Fibroblast of skin of abdomen (primary cell): ENCODE results near the gene ACSS2.

Source experiments
- DNase-seq: peaks from one replicate; pipeline ENCODE4 v3.0.0-alpha.2; 2013

Gene ACSS2

DNA sequence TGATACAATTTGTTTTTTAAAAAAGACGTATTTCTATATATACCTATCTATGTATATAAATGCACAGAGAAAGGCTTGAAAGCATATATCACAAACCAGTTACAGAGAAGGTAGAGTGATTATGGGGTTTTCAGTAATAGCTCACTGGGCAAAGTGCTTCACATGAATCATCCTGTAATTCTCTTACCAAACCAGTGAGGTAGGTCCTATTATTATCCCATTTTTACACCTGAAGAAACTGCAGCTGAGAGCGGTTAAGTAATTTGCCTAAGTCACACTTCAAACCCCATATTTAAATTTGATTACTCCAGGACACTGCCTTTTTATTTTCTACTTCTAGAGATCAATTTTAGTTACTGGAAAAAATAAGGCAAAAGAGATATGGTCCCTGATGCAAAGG is 74.8 kb downstream of the ACSS2 start:
- DNase-seq = no peak

DNA sequence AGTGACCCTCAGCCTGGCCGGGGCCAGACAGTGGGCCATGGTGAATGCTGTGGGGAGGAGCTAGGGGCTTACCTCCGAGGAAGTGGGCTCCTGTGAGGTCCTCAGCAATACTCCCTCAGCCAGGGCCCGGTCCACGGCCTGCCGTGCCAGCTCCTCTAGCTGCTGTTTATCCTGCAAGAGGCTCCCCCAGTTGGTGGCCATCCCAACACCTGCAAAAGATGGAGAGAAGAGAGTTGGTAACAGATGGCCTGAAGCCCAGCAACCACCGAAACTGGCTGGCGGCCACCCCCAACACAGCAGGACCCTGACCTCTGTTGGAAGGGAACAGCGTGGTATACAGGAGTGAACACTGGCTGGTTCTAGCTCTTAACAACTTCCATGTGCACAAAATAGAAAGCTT is 75.2 kb downstream of the ACSS2 start:
- no peak for DNase-seq

DNA sequence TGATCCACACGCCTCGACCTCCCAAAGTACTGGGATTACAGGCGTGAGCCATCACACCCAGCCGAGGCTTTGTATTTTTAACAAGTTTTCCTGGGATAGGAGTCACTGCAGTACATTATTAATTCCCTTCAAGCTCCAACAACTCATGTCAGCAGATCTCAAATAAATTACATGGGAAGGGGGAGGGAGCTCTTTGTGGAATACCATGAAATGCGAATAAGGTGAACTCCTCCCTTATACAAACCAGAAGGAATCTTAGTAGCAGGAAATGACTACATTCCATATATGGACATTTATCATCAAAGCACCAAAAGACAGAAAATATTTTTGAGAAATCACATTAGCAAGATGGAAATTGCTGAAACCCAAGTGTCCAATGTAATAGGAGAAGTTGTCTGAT is 76.3 kb downstream of the ACSS2 start:
- peak; percentile 79 for DNase-seq

DNA sequence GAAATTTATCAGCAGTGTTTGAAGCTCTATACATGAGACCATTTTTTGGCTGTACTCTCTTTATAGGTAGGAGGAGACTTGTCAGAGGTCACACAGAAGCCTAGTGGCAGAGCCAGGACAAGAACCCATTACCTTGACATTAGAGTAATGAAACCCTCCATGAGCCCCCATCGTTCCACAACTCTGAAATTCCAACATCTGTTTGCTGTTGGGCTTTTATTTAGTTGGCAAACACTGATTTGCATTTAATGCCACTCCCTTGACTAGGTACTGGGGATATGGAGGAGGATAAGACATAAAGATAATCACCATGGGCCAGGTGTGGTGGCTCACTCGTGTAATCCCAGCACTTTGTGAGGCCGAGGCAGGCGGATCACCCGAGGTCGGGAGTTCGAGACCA is 77.5 kb downstream of the ACSS2 start:
- no peak for DNase-seq

DNA sequence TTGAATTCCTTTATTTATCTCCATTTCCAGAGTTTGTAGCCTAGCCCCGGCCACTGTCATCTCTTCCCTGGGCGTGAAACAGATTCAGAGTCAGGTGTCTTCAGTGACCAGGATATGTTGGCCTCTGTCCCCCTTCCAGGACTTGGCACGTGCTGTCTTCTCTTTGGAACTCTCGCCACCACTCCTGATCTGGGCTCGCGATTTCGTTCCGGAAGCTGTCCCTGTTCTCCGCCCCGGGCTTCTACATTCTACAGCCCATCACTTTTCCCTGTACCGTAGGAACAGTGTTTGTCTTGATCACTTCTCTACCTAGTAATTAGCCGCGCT is 78.5 kb downstream of the ACSS2 start:
- DNase-seq = peak; percentile 51

DNA sequence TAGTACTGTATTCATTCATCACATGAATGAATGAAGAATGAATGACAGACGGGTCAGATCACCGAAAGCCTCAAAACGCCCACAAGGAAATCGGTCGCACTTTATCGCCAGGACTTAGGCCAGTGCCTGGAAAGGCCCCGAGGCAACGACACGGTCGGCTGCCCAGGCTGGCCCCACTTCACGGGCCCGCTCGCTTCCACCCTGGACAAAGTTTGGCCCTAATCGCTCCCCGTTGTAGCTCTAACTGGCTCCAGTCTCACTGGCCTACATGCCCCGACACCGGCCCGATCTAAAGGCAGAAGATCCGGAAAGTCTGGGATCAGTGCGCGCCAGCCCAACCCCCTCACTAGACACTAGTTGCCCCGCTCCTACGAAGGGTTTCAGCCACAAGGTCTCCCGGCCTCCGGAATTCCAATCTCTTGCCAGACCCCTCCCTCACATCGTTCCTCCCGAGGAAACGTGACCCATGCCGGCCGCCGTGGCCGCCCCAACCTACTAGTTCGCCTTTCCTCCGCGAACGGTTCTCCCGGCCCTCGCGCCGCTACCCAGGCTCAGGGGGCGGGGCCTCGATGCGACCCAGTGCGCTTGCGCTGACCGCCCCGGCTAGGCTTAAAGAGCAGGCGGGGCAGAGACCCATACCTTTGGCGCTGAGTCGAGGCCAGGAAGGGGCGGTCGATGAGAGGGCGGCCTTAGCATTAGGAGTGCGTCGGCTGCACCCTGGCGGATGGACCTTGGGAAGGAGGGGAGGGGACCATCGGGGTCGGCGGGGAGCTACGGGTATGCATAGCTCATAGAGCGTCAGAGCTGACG is 79.0 kb downstream of the ACSS2 start, which contains the start of the genes GSS and MYH7B:
Gene GSS, minus strand, starts transcription at position 576 of the 810 bp plus-strand sequence. CDS start 3,954 bp downstream, outside the sequence.
Gene MYH7B, plus strand, starts transcription at position 638 of the 810 bp plus-strand sequence. CDS start 22,138 bp downstream, outside the sequence.
- DNase-seq = peak; percentile 96

DNA sequence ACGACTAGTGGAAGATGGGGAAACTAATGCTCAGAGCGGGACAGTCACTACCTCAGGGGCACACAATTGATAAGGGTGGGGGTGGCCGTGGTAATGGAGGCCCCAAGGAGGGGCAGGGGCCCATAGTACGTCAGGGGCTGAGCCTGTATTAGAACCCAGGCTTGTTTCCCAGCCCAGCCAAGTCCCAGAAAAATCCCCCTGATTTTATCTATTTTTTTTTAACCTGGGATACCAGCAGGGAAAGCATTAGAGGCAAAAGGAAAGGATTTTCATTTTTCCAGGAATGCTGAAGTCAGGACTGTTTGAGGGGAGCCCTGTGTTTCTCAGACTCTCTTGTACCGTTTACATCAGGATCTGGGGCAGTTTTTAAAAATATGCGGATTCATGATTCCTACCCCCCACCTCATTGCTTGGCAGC is 79.6 kb downstream of the ACSS2 start:
- no peak for DNase-seq

DNA sequence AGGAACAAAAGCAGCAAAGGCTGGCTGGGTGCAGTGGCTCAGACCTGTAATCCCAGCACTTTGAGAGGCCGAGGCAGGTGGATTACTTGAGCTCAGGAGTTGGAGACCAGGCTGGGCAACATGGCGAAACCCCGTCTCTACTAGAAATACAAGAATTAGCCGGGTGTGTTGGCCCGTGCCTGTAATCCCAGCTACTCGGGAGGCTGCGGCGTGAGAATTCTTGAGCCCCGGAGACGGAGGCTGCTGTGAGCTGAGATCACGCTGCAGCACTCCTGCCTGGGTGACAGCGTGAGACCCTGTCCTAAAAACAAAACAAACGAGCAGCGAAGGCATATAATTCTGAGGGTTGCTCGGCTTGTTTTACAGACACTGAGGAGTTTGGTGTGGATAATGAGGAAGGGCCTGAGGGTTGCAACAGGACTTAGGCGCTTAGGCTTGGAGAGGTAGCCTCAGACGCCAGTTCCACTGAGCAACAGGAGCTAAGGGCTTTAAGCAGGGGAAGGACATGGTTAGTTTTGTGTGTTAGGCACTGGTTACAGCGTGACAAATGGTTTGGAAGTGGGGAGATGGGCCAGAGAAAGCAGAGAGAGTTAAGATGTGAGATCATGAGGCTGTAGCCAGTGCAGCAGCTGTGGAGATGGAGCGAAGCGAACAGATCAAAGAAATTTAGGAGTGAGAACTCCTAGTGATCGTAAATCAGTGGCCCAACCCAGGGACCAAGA is 80.5 kb downstream of the ACSS2 start:
- no peak for DNase-seq

DNA sequence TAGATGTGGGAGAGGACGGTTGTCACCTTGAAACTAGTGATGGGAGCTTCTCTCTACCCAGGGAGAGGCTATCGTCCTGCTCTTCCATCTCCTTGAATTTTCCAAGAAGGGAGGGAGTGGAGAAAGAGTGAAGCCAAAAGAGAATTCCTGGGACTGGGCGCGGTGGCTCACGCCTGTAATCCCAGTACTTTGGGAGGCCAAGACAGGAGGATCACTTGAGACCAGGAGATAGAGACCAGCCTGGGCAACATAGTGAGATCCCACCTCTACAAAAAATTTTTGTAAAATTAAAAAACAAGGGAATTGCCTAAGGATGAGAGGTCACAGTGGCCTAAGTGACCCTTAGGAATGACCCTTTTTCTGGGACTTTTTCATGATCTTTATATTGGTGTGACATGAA is 88.1 kb downstream of the ACSS2 start:
- no peak for DNase-seq

DNA sequence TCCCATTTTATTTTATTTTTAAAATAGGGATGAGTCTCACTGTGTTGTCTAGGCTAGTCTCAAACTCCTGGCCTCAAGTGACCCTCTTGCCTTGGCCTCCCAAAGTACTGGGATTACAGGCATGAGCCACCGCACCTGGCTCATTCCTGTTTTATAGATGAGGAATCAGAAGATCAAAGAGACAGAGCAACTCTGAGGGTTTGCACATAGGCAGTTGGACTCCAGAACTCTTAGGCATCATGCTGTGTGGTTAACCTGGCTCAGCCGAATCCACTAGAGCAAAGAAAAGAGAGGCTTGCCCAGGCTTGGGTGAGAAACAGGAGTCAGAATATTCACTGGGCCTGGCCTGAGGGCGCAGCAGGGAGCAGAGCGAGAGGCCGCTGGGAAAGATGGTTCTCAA is 88.6 kb downstream of the ACSS2 start:
- DNase-seq = no peak

DNA sequence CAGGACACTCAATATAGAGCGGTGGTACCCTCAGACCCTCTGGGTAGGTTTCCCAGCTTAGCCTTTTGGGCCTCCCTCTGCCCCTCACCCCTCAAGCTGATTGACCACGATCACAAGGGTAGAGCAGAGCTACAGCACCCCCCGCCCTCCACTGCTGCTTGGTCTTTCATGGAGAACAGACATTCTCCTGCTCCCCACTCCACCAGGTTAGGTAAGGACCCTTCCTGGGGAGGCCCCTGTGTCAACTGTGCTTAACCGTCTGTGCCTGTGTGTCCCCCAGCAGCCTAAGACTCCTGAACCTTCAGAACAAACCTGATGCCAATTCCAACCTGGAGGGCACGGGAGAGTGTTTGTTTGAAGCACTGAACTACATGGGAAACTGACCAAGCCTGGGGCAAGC is 91.0 kb downstream of the ACSS2 start:
- no peak for DNase-seq

DNA sequence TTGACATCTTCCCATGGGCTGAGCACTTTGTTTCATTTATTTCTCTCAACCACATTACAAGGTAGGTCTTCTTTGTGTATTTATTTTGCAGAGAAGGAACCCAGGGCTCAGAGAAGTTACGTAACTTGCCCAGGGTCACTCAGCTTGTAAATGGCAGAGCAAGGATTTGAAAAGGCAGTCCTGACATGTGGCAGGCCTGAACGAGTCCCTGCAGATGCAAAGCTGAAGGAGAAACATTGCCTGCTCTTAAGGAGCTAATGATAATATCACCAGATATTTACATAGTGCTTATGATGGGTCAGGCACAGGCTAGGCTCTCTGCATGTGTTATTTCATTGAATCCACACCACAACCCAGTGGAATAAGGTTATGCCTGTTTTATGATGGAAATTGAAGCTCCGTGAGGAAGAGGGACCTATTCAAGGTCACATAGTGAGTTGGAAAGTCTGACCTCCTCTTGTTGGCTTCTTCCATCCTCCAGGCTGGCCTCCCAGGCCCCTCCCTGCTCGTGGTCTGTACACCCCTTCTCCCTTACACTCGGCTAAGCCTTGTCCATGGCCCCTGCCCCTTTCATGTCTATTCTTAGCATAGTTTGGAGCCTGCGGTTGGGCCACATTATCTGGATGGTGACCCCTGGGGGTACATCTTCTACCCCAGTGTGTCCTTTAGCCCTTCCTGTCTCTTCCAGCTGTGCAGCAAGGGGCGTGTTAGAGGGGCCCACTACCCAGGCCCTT is 91.8 kb downstream of the ACSS2 start:
- no peak for DNase-seq

DNA sequence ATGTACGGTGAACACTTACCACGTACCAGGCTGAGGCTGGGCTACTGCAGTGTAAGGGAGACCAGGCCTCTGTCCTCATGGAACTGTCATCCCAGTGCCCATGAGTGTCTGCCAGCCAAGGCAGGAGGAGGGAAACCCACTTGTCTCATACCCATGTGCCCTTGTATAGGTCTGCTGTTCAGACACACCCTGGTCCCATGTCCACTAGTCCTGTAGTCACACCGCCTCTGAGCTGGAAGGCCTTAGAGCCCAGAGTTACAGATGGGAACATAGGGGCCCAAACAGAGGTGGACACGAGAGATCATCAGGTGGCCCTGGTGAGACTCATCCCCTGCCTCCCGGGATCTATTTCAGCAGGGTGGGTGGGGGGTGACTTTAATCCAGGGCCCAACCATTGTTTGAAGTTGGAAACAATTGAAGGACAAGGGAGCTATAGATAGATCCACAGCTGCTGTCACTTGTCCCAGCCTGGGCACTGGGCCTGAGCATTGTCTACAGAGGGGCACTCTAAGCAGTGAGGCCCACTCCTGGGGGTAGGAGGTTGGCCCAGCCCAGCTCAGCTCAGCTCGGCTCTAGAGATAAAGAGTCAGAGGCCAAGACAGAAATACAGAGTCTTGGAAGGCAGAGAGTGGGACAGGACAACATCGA is 93.9 kb downstream of the ACSS2 start:
- no peak for DNase-seq

DNA sequence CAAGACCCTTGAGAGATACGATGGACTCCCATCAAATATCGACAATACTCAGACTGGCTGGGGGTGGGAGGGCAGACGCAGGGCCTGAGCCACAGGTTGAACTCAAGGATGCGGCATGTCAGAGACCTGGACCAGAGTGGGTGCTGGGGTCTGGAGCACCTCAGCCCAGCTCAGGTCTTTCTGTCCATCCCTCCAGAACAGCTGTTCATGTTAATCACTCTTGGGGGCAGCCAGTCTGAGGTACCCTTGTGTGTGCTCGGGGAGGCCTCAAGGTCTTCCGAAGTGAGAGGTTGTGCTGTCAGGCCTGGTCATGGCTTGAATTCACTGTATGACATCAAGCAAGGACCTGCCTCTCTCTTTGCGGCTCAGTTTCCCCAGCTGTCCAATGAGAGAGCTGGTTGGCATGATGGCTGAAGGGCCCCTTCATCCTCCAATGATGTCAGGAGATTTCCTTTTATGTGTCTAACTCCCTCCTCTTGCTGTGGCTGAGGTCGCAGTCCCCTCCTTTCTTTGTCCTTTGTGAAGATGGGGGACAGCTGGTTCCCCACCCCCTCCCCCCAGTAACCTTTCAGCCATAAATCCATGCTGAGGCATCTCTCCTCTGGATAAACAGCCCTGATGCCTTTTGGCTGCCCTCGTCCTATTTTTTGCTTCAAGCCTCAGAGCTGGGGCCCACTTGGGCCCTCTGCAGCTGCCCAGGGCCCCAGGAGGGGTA is 94.6 kb downstream of the ACSS2 start:
- no peak for DNase-seq

DNA sequence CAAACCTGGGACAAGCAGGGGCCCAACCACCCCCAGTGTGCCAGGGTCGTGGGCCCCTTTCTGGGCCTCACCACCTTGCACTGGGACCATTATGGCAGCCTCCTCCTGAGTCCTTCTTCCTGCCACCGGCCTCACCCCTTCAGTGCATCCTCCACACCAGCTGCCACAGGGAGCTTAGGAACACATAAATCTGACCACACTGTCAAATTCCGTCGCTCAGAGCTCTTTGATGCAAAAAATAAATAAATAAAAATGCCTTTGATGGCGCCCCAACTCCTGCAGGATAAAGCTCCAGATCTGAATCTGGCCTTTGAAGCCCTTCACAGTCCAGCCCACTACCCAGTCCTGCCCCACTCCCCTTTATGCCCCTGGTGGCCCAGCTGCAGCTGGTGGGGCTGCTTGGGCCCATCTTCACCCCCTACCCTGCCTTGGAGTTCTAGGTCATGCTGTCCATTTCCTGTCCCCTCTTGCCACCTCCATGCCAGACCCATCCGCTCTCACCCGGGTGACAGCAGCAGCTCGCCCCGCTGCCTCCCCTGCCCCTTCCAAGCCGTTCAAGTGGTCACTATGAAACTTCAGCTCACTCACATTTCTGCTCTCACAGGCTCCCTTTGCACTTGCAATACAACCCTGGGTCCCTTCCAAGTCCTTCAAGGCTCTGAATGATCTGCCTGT is 95.3 kb downstream of the ACSS2 start:
- DNase-seq = no peak

DNA sequence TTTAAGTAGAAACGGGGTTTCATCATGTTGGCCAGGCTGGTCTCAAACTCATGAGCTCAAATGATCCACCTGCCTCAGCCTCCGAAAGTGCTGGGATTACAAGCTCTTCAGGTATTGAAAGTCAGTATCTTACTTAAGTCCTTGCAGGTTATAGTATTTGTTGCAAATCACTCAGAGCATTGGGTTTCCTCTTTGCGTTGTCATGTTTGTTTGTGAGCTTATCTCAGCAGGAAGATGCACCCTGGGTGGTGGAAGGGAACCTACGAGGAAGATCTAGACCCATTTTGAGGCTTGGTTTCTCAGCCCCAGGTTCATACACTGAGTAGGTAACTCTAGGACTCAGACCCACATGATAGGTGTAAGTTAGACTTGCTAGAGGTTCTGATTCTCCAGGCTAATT is 97.8 kb downstream of the ACSS2 start:
- no peak for DNase-seq

DNA sequence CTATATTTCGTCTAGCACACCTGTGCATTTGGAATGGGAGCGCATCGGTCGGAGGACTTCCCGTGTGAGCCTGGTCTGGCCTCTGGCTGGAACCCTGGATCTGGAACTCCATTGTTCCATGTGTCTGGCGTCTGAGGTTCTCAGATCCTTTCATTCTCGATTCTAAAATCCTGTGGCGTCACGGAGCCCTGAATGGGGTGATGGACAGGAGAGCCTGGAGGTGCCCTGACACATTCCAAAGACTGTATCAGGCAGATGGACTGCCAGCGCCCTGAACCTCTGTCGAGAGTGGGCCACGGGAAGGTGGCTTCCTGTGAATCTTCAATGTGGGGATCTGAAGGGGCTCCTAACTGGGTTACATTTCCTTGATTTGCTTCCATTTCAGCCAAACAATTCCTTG is 99.9 kb downstream of the ACSS2 start:
- no peak for DNase-seq
